NCI-H2227 (cell line): Measurements from ENCODE around the gene MCL1.
"Not testable (repeated sequence)": the region's sequence is repeated elsewhere in the genome, so short reads cannot be mapped to it uniquely, and the experiment has no call there.

Source experiments
- DNase-seq: peaks from one replicate; lab custom pipeline; 2025; ENCODE audit not compliant: unreplicated experiment; lab: John Stamatoyannopoulos, UW

MCL1 gene

GRCh38 chr1:150603711-150604110 is 24.3 kb upstream of the MCL1 start:
- DNase-seq, result no peak

- not testable (repeated sequence) for DNase-seq
Observed at GRCh38 chr1:150602372-150602771, 23.0 kb upstream of the MCL1 start.

GRCh38 chr1:150601540-150601939 is 22.1 kb upstream of the MCL1 start:
- DNase-seq, result no peak

GRCh38 chr1:150598346-150598745 is 18.9 kb upstream of the MCL1 start:
- DNase-seq, result not testable (repeated sequence)

GRCh38 chr1:150596976-150597375 is 17.6 kb upstream of the MCL1 start:
- DNase-seq, result no peak

- DNase-seq, result no peak
Observed at GRCh38 chr1:150596095-150596892, 16.9 kb upstream of the MCL1 start.

- no peak for DNase-seq
Observed at GRCh38 chr1:150582371-150582770, 3.0 kb upstream of the MCL1 start.

GRCh38 chr1:150581962-150582361 is 2.6 kb upstream of the MCL1 start:
- not testable (repeated sequence) for DNase-seq

- not testable (repeated sequence) for DNase-seq
Observed at GRCh38 chr1:150581437-150581836, 2.0 kb upstream of the MCL1 start.

GRCh38 chr1:150580966-150581365 is 1.6 kb upstream of the MCL1 start:
- not testable (repeated sequence) for DNase-seq

- DNase-seq, result no peak
Observed at GRCh38 chr1:150579945-150580642, 684 bp upstream of the MCL1 start.

- peak; percentile 84 for DNase-seq
Observed at GRCh38 chr1:150578272-150579109, 919 bp downstream of the MCL1 start.

- peak; percentile 41 for DNase-seq
Observed at GRCh38 chr1:150577557-150578271, 1.7 kb downstream of the MCL1 start.

GRCh38 chr1:150576794-150577556 is 2.4 kb downstream of the MCL1 start:
- DNase-seq, result no peak

GRCh38 chr1:150576367-150576711 is 3.1 kb downstream of the MCL1 start:
- DNase-seq, result no peak

GRCh38 chr1:150575518-150576366 is 3.7 kb downstream of the MCL1 start:
- DNase-seq, result no peak

GRCh38 chr1:150575072-150575489 is 4.3 kb downstream of the MCL1 start:
- DNase-seq, result no peak

- no peak for DNase-seq
Observed at GRCh38 chr1:150574260-150575071, 4.9 kb downstream of the MCL1 start.
